Activated naive CD8-positive, alpha-beta T cell treated with anti-CD3 and anti-CD28 coated beads, Interleukin-2, amount 10 ng/mL, durations not matched to agents 7 days and 5 days (primary cell): ENCODE results near the gene IL21R. TPM values are rescaled to one million over a fixed set of nuclear protein-coding genes. Genes with fewer than 3 reads are reported as not detected.
"Not testable (repeated sequence)": the region's sequence is repeated elsewhere in the genome, so short reads cannot be mapped to it uniquely, and the experiment has no call there.

Experiments used
- ATAC-seq: fragments of 150-1000 bp; cut with Tn5 transposase; one replicate; pipeline ENCODE4 v1.10.0; 2021; ENCODE audit warnings: low read depth, moderate library complexity
- POLR2A ChIA-PET: fragments of 350-600 bp; sonication (Branson Sonifier 250); formaldehyde crosslinking; loops from one replicate; lab custom pipeline; 2021; ENCODE audit warnings: antibody characterized with exemption; lab: Charles Lee
- DNase-seq: peaks from one replicate; pipeline ENCODE4 v3.0.0; 2021
- H3K27ac Mint-ChIP-seq: one replicate; pipeline ENCODE4 v1.8.0; 2022; ENCODE audit warnings: mild to moderate bottlenecking, mixed read lengths
- H3K27me3 Mint-ChIP-seq: one replicate; pipeline ENCODE4 v1.8.0; 2022; ENCODE audit warnings: mild to moderate bottlenecking, moderate library complexity, mixed read lengths
- H3K36me3 Mint-ChIP-seq: one replicate; pipeline ENCODE4 v1.8.0; 2021; ENCODE audit warnings: mild to moderate bottlenecking, mixed read lengths
- H3K4me1 Mint-ChIP-seq: one replicate; pipeline ENCODE4 v1.8.0; 2021; ENCODE audit warnings: mixed read lengths
- H3K4me3 Mint-ChIP-seq: one replicate; pipeline ENCODE4 v1.8.0; 2022; ENCODE audit warnings: mild to moderate bottlenecking, moderate library complexity, mixed read lengths
- H3K9me3 Mint-ChIP-seq: one replicate; pipeline ENCODE4 v1.8.0; 2021; ENCODE audit warnings: mixed read lengths
- total RNA-seq, 2 experiments: library from RNA; stranded (reverse); gene quantifications; one replicate each; pipeline ENCODE4 v1.2.3, GENCODE V29; 2021

Gene IL21R
- total RNA-seq, 2 experiments from 2014 or later, result 27.2 to 27.5 TPM

DNA sequence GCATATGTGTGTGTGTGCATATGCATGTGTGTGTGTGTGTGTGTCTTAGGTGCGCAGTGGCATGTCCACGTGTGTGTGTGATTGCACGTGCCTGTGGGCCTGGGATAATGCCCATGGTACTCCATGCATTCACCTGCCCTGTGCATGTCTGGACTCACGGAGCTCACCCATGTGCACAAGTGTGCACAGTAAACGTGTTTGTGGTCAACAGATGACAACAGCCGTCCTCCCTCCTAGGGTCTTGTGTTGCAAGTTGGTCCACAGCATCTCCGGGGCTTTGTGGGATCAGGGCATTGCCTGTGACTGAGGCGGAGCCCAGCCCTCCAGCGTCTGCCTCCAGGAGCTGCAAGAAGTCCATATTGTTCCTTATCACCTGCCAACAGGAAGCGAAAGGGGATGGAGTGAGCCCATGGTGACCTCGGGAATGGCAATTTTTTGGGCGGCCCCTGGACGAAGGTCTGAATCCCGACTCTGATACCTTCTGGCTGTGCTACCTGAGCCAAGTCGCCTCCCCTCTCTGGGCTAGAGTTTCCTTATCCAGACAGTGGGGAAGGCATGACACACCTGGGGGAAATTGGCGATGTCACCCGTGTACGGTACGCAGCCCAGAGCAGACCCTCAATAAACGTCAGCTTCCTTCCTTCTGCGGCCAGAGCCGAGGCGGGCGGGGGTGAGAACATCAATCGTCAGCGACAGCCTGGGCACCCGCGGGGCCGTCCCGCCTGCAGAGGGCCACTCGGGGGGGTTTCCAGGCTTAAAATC lies 47.6 kb downstream of the IL21R start:
- POLR2A ChIA-PET, result interaction anchor here (0.7 to 2.6 kb wide), 9 partner anchors 10 to 1738 kb away, joined by 3 to 24 read pairs (median 5); partner anchors contain the start of genes IL21R and KDM8
- peak overlapping the region; percentile 85 for H3K27ac Mint-ChIP-seq
- peak; percentile 77 for DNase-seq
- peak overlapping the region; percentile 64 for H3K4me3 Mint-ChIP-seq
- H3K4me1 Mint-ChIP-seq, result peaks cover 52% of the 10 kb centered on the region
- peak; percentile 71 for ATAC-seq
- H3K36me3 Mint-ChIP-seq, result peaks cover 52% of the 10 kb centered on the region
- H3K27me3 Mint-ChIP-seq, result no peaks in the 10 kb centered on the region
- H3K9me3 Mint-ChIP-seq, result peaks cover 9% of the 10 kb centered on the region

- Mint-ChIP-seq H3K9me3 (peaks cover 3% of the 10 kb centered on the region), H3K36me3 (peaks cover 46% of the 10 kb centered on the region), H3K27me3 (no peaks in the 10 kb centered on the region), H3K4me1 (peaks cover 52% of the 10 kb centered on the region), H3K4me3 (peak overlapping the region; percentile 64), H3K27ac (peak overlapping the region; percentile 85)
- POLR2A ChIA-PET, result interaction anchor here (0.7 to 2.6 kb wide), 12 partner anchors 10 to 1739 kb away, joined by 3 to 24 read pairs (median 5); partner anchors contain the start of genes IL21R and KDM8
- DNase-seq (no peak), ATAC-seq (peak; percentile 1)
Observed at GRCh38 chr16:27450196-27450549, 48.2 kb downstream of the IL21R start.

DNA sequence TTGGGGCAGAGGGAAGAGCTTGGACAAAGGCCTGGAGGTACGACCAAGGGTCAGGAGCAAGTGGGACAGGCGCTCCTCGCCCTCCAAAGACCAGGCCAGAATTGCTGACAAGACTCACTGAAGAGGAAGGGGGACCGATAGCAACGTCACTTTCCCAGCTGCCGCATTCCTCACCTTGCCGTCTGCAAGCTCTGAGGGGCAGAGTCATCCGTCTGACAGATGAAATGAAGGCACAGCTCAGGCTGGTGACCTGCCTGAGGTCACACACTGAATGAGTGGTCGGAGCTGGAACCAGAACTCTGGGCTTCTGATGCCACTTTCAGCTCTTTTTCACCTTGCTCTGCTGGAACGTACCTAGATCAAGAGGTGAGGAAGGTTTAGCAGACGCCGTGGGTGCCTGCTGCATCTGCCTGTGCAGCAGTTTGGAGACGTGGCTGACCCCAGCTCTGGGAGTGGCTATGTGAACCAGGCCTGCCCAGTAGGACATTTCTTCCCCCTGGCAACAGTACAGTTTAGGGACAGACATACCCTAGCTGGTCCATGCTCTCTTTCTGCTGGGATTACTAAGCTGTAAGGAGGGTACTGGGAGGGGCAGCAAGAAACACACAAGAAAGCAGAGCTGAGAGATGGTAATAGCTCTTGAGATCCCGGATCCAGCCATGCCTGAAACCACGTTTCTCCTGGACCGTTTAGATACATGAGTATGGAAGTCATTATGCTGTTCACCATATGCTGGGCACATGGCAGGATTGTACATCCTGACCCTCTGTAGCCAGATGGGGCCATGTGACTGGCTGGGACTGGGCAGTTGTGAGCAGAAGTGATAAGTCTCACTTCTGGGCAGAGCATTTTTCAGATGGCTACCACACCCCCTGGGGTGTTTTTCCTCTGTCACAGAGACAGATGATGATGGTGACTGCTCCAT lies 50.9 kb downstream of the IL21R start:
- no peak for ATAC-seq
- Mint-ChIP-seq H3K9me3 (peaks cover 2% of the 10 kb centered on the region), H3K36me3 (peaks cover 25% of the 10 kb centered on the region), H3K4me3 (no peak overlapping the region), H3K4me1 (peaks cover 57% of the 10 kb centered on the region), H3K27me3 (no peaks in the 10 kb centered on the region), H3K27ac (peak overlapping the region; percentile 6)
- POLR2A ChIA-PET, result interaction anchor here (0.9 to 1.3 kb wide), 4 partner anchors 10 to 48 kb away, joined by 3 to 4 read pairs (median 3); no protein-coding TSS in a partner anchor
- DNase-seq, result no peak

GRCh38 chr16:27453494-27453825 lies 51.5 kb downstream of the IL21R start:
- no peaks in the 10 kb centered on the region for H3K27me3 Mint-ChIP-seq
- peak overlapping the region; percentile 6 for H3K27ac Mint-ChIP-seq
- H3K9me3 Mint-ChIP-seq, result no peaks in the 10 kb centered on the region
- no peak overlapping the region for H3K4me3 Mint-ChIP-seq
- ATAC-seq (no peak), DNase-seq (no peak)
- POLR2A ChIA-PET, result interaction anchor here (1.3 kb wide), 1 partner anchor 47 kb away, joined by 3 read pairs; no protein-coding TSS in a partner anchor
- H3K4me1 Mint-ChIP-seq, result peaks cover 51% of the 10 kb centered on the region
- H3K36me3 Mint-ChIP-seq, result peaks cover 18% of the 10 kb centered on the region

- POLR2A ChIA-PET, result interaction anchor here (0.9 to 1.3 kb wide), 2 partner anchors 48 to 221 kb away, joined by 3 to 4 read pairs; no protein-coding TSS in a partner anchor
- peaks cover 28% of the 10 kb centered on the region for H3K36me3 Mint-ChIP-seq
- DNase-seq (no peak), ATAC-seq (no peak)
- no peaks in the 10 kb centered on the region for H3K9me3 Mint-ChIP-seq
- H3K4me1 Mint-ChIP-seq, result peaks cover 40% of the 10 kb centered on the region
- H3K27me3 Mint-ChIP-seq, result no peaks in the 10 kb centered on the region
- H3K4me3 Mint-ChIP-seq, result no peak overlapping the region
- H3K27ac Mint-ChIP-seq, result peak overlapping the region; percentile 48
Observed at GRCh38 chr16:27455700-27456099, 53.7 kb downstream of the IL21R start.

- H3K27me3 Mint-ChIP-seq, POLR2A ChIA-PET, H3K27ac Mint-ChIP-seq, H3K9me3 Mint-ChIP-seq, DNase-seq, ATAC-seq, H3K4me3 Mint-ChIP-seq: not testable (repeated sequence)
- Mint-ChIP-seq H3K4me1 (peaks cover 28% of the 10 kb centered on the region), H3K36me3 (peaks cover 18% of the 10 kb centered on the region)
Observed at GRCh38 chr16:27457605-27457900, 55.6 kb downstream of the IL21R start.

GRCh38 chr16:27458258-27458657 lies 56.3 kb downstream of the IL21R start:
- Mint-ChIP-seq H3K4me3 (no peak overlapping the region), H3K27me3 (no peaks in the 10 kb centered on the region), H3K4me1 (peaks cover 31% of the 10 kb centered on the region), H3K36me3 (peaks cover 14% of the 10 kb centered on the region), H3K27ac (no peak overlapping the region), H3K9me3 (no peaks in the 10 kb centered on the region)
- POLR2A ChIA-PET, result interaction anchor here (1.3 kb wide), 1 partner anchor 7 kb away, joined by 4 read pairs; no protein-coding TSS in a partner anchor
- ATAC-seq (no peak), DNase-seq (no peak)

GRCh38 chr16:27458987-27459688 lies 57.2 kb downstream of the IL21R start:
- Mint-ChIP-seq H3K4me1 (peaks cover 37% of the 10 kb centered on the region), H3K27ac (peak overlapping the region; percentile 57)
- POLR2A ChIA-PET, result interaction anchor here (1.3 to 1.5 kb wide), 2 partner anchors 8 to 224 kb away, joined by 4 to 10 read pairs; no protein-coding TSS in a partner anchor

GRCh38 chr16:27460213-27460612 lies 58.2 kb downstream of the IL21R start:
- POLR2A ChIA-PET, result interaction anchor here (0.7 to 1.5 kb wide), 3 partner anchors 10 to 225 kb away, joined by 3 to 10 read pairs (median 3); no protein-coding TSS in a partner anchor
- no peak overlapping the region for H3K4me3 Mint-ChIP-seq
- H3K27ac Mint-ChIP-seq, result no peak overlapping the region
- DNase-seq (no peak), ATAC-seq (no peak)
- no peaks in the 10 kb centered on the region for H3K9me3 Mint-ChIP-seq
- H3K4me1 Mint-ChIP-seq, result peaks cover 36% of the 10 kb centered on the region
- peaks cover 18% of the 10 kb centered on the region for H3K36me3 Mint-ChIP-seq
- H3K27me3 Mint-ChIP-seq, result no peaks in the 10 kb centered on the region

More at GRCh38 chr16:27458987-27459688, 57.2 kb downstream of the IL21R start:
- no peaks in the 10 kb centered on the region for H3K9me3 Mint-ChIP-seq
- no peaks in the 10 kb centered on the region for H3K27me3 Mint-ChIP-seq
- DNase-seq (no peak), ATAC-seq (no peak)
- H3K36me3 Mint-ChIP-seq, result peaks cover 14% of the 10 kb centered on the region
- no peak overlapping the region for H3K4me3 Mint-ChIP-seq

DNA sequence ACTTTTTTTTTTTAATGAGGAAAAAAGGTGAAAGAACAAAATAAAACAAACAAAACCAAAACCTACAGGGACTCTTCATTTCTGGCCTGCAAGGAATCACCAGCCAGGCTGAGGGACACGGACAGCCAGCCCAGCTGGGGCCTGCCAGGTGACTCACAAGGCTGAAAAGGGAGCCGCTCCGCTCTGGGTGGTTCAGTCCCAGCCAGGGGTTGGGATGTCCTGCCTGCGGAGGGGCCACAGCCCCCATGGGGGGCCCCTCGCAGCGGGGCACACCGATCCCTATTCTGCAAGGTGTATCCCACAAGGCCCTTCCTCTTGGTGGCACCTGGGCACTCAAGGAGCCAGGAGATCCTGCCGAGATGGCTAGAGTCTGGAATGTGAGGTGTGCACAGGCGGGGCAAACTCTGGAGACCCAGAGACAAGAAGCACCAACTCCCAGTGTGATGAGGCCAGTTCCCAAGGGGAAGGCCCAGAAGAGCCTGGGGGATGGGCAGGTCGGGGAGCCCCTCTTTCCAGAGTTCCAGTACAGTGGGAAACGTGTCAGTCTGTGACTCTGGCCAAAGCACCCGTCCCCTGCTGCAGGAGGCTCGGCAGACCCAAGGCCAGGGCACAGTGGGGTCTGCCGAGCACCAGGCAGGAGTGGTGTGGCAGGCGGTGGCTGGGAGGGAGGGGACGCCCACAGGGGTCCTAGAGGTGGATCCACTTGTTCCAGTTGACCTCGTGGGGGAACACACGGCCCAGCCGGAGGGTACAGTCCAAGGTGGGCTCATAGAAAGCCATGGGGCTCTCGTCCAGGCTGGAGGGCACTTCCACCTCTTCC lies 58.9 kb downstream of the IL21R start:
- Mint-ChIP-seq H3K27ac (no peak overlapping the region), H3K27me3 (no peaks in the 10 kb centered on the region), H3K4me3 (no peak overlapping the region), H3K36me3 (peaks cover 19% of the 10 kb centered on the region), H3K9me3 (no peaks in the 10 kb centered on the region), H3K4me1 (peaks cover 31% of the 10 kb centered on the region)
- ATAC-seq (no peak), DNase-seq (no peak)
- POLR2A ChIA-PET, result interaction anchor here (0.7 to 2.0 kb wide), 3 partner anchors 58 to 226 kb away, joined by 3 to 10 read pairs (median 8); no protein-coding TSS in a partner anchor

DNA sequence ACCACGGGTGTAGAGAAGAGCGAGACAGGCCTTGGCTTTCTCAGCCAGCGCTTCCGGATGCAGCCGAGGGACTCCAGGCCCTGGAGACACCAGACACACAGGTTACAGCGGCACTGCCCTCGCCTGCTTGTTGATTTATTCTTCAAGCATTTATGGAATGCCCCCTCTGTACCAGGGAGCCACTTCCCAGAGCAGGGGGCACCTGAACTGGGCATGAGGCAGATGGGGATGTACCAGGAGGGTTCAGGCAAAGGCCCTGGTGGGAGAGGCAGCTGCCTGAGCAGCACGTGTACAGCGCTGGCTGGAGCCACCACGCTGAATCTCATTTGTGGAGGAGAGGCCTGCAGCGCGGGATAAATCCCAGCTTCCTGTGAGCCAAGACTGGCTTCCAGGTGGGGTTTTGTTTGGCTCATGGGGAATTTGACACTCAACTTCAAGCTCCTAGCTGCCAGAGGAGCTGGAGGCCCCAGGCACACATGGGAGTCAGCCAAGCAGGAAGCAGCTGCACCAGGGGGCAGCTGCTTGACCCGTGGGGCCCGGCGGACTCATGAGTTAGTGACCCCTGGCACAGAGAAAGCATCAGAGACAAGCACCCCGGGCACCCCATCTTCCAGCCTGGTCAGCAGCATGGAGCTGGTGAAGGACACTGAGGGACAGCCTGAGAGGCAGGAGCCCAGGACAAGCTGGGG lies 59.7 kb downstream of the IL21R start:
- Mint-ChIP-seq H3K4me3 (no peak overlapping the region), H3K4me1 (peaks cover 25% of the 10 kb centered on the region), H3K27ac (peak overlapping the region; percentile 48), H3K9me3 (no peaks in the 10 kb centered on the region), H3K36me3 (peaks cover 27% of the 10 kb centered on the region), H3K27me3 (no peaks in the 10 kb centered on the region)
- DNase-seq (no peak), ATAC-seq (no peak)
- POLR2A ChIA-PET, result interaction anchor here (0.8 to 2.0 kb wide), 5 partner anchors 11 to 292 kb away, joined by 3 to 8 read pairs (median 5); partner anchors contain the start of gene KDM8
